CD4-positive, alpha-beta T cell (primary cell): ENCODE results near the gene NTN4. TPM values are rescaled to one million over a fixed set of nuclear protein-coding genes. Genes with fewer than 3 reads are reported as not detected.

Experiments
- ATAC-seq: fragments of 200-7000 bp; cut with Tn5 transposase; one replicate; pipeline ENCODE4 v1.10.0; 2022; ENCODE audit warnings: mild to moderate bottlenecking; ENCODE audit not compliant: poor library complexity
- CTCF ChIA-PET: fragments of 350-600 bp; sonication (Branson Sonifier 250); formaldehyde crosslinking; loops from one replicate; lab custom pipeline; 2021; ENCODE audit warnings: antibody characterized with exemption, inconsistent platforms; lab: Charles Lee
- POLR2A ChIA-PET: fragments of 350-600 bp; sonication (Branson Sonifier 250); formaldehyde crosslinking; loops from one replicate; lab custom pipeline; 2021; ENCODE audit warnings: antibody characterized with exemption, inconsistent platforms; lab: Charles Lee
- DNase-seq, 14 experiments: peaks; one replicate each; pipeline ENCODE4 v3.0.0-alpha.2; 2013 to 2020; ENCODE audit warnings: mixed read lengths in 2 of 14
- H3K27ac ChIP-seq, 2 donors: one replicate each; pipeline versions ENCODE4 v1.5.1 to v1.7.0; 2013; ENCODE audit warnings: low read length in 2 of 2, low read depth in 1 of 2, mild to moderate bottlenecking in 1 of 2
- H3K27me3 ChIP-seq, 2 experiments: 1 replicate in 1 of 2; 2 replicates in 1 of 2; pipeline versions ENCODE4 v1.6.1 to v1.7.0; 2013; ENCODE audit warnings: low read length in 2 of 2, control low read depth in 1 of 2, mild to moderate bottlenecking in 1 of 2, moderate library complexity in 1 of 2; ENCODE audit not compliant: insufficient read depth in 2 of 2, control insufficient read depth in 1 of 2
- H3K36me3 ChIP-seq: one replicate; pipeline ENCODE4 v1.6.1; 2013; ENCODE audit warnings: low read length, control low read depth; ENCODE audit not compliant: insufficient read depth
- H3K4me1 ChIP-seq: one replicate; pipeline ENCODE4 v1.6.1; 2013; ENCODE audit warnings: low read length, control low read depth; ENCODE audit not compliant: insufficient read depth
- H3K4me3 ChIP-seq: one replicate; pipeline ENCODE4 v1.5.1; 2013; ENCODE audit warnings: mild to moderate bottlenecking, low read length, moderate library complexity
- H3K9me3 ChIP-seq, 2 experiments: 1 replicate in 1 of 2; 2 replicates in 1 of 2; pipeline versions ENCODE4 v1.6.1 to v1.7.0; 2013; ENCODE audit warnings: low read length in 2 of 2, mild to moderate bottlenecking in 2 of 2, control low read depth in 1 of 2, moderate library complexity in 1 of 2; ENCODE audit not compliant: control insufficient read depth in 1 of 2, insufficient read depth in 1 of 2
- H3K27ac Mint-ChIP-seq: one replicate; pipeline ENCODE4 v1.8.0; 2020; ENCODE audit warnings: mixed read lengths
- H3K27me3 Mint-ChIP-seq: one replicate; pipeline ENCODE4 v1.8.0; 2021; ENCODE audit warnings: mixed read lengths
- H3K36me3 Mint-ChIP-seq: one replicate; pipeline ENCODE4 v1.8.0; 2021; ENCODE audit warnings: low read depth, mixed read lengths
- H3K4me1 Mint-ChIP-seq: one replicate; pipeline ENCODE4 v1.8.0; 2021; ENCODE audit warnings: low read depth, mixed read lengths
- H3K4me3 Mint-ChIP-seq: one replicate; pipeline ENCODE4 v1.8.0; 2020; ENCODE audit warnings: mild to moderate bottlenecking, mixed read lengths
- H3K9me3 Mint-ChIP-seq: one replicate; pipeline ENCODE4 v1.8.0; 2020; ENCODE audit warnings: mixed read lengths
- CTCF ChIP-seq: fragments of 200-600 bp; IDR thresholded peaks from one replicate; pipeline ENCODE4 v1.8.0; 2022; ENCODE audit warnings: antibody characterized with exemption, mild to moderate bottlenecking
- intact Hi-C, 2 experiments: fragments of 100-400 bp; cut with DNase I in 1 of 2; cut with micrococcal nuclease in 1 of 2; formaldehyde crosslinking; loops; one replicate each; pipeline versions ENCODE4 v1.15.1 to v1.9.0; 2023 to 2025; cut with DNase I, micrococcal nuclease
- total RNA-seq, 174 experiments: library from RNA in 2 of 174; stranded (reverse) in 2 of 174; gene quantifications; one replicate each; pipeline ENCODE4 v1.2.3 and lab custom pipeline; 2021 to 2026

NTN4 gene
- total RNA-seq, 2 experiments from 2014 or later, result 0.47 to 0.71 TPM

GRCh38 chr12:95613021-95613420 is 177.5 kb downstream of the NTN4 start:
- Mint-ChIP-seq H3K4me1 (no peaks in the 10 kb centered on the region), H3K9me3 (no peaks in the 10 kb centered on the region), H3K27ac (no peak overlapping the region), H3K36me3 (no peaks in the 10 kb centered on the region), H3K4me3 (no peak overlapping the region), H3K27me3 (peaks cover 9% of the 10 kb centered on the region)
- ATAC-seq, result no peak
- Histone ChIP-seq H3K4me1 (no peaks in the 10 kb centered on the region), H3K27me3 (no peaks in the 10 kb centered on the region), H3K27ac (no peak overlapping the region), H3K9me3 (no peaks in the 10 kb centered on the region), H3K36me3 (no peaks in the 10 kb centered on the region), H3K4me3 (no peak overlapping the region)
- DNase-seq, result no peak
- ChIA-PET CTCF (no interaction called here), POLR2A (no interaction called here)
- intact Hi-C loops, result no loop called here
- no peak for TF ChIP-seq CTCF

DNA sequence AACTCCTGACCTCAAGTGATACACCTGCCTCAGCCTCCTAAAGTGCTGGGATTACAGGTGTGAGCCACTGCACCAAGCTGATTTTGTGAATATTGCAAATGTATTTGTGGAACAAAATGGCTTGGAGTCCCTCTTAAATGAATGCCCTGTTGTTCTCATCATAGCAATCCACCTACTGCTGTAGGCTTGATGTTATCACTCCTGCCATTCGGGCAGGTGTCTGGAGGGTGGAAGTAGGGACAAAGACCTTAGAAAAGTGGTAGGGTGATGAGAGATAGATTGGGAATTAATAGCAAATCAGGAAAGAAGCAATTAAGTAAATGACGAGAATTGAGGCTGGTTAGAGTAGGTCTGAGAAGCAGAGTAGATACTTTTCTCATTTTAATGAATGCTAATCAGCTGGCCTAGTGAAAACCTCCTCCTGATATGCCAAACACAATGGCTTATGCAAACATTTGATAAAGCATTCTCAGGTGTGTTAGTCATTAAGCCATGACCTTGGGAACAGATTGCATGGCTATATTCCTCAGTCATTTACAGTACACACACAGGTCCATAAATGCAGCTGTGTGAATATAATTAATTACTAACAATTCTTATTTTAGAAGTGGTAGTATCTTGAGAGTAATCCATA is 178.8 kb downstream of the NTN4 start:
- no peak overlapping the region for H3K27ac Mint-ChIP-seq
- H3K36me3 ChIP-seq, result no peaks in the 10 kb centered on the region
- DNase-seq, result no peak
- H3K4me3 ChIP-seq, result no peak overlapping the region
- no peaks in the 10 kb centered on the region for H3K4me1 Mint-ChIP-seq
- no peak for ATAC-seq
- no peak overlapping the region for H3K4me3 Mint-ChIP-seq
- no peak for TF ChIP-seq CTCF
- no peaks in the 10 kb centered on the region for H3K9me3 ChIP-seq
- peaks cover 7% of the 10 kb centered on the region for H3K27me3 Mint-ChIP-seq
- intact Hi-C loops, result no loop called here
- no peaks in the 10 kb centered on the region for H3K9me3 Mint-ChIP-seq
- CTCF ChIA-PET, result no interaction called here
- H3K27me3 ChIP-seq, result no peaks in the 10 kb centered on the region
- no peak overlapping the region for H3K27ac ChIP-seq
- POLR2A ChIA-PET, result no interaction called here
- H3K4me1 ChIP-seq, result no peaks in the 10 kb centered on the region
- no peaks in the 10 kb centered on the region for H3K36me3 Mint-ChIP-seq

DNA sequence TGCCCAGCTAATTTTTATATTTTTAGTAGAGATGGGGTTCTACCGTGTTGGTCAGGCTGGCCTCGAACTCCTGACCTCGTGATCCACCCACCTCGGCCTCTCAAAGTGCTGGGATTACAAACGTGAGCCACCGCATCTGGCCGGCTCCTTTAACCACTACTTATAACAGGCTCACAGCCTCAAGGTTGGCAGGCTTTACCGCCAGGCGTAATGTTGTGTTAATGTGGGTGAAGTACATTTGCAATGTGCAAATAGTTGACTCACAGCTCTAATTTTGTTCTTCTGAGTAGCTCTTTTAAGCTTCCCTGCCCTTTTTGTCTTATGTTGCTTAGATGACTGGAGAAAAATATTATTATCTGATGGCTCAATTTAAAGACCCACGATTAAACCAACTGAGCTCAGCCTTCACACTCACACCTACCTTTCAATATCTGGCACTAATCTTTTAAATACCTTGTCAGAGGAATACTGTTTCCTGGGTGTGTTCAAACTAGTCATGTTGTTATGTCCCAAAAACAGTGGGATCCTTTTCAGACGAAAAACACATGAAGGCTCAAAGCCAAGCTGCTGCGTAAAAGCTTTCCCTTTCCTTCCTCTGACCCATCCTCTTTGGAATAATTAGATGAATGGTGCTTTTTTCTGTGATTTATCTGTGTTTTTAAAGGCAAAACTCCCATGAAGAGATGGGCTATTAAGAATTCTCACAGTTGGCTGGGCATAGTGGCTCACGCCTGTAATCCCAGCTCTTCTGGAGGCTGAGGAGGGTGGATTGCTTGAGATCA is 182.1 kb downstream of the NTN4 start:
- Mint-ChIP-seq H3K27me3 (no peaks in the 10 kb centered on the region), H3K4me3 (no peak overlapping the region), H3K27ac (no peak overlapping the region), H3K36me3 (no peaks in the 10 kb centered on the region), H3K9me3 (no peaks in the 10 kb centered on the region), H3K4me1 (no peaks in the 10 kb centered on the region)
- Histone ChIP-seq H3K27ac (no peak overlapping the region), H3K9me3 (no peaks in the 10 kb centered on the region), H3K36me3 (no peaks in the 10 kb centered on the region), H3K4me1 (no peaks in the 10 kb centered on the region), H3K4me3 (no peak overlapping the region), H3K27me3 (no peaks in the 10 kb centered on the region)
- ChIA-PET POLR2A (no interaction called here), CTCF (no interaction called here)
- no peak for TF ChIP-seq CTCF
- ATAC-seq (no peak), DNase-seq (no peak)
- intact Hi-C loops, result no loop called here

Other genes with a start within 250 kb of the NTN4 start
- 1 to 10 TPM; 1.3 to 1.5 TPM for gene USP44, start 239.3 kb downstream of the NTN4 start, total RNA-seq
- gene SNRPF, start 68.2 kb upstream of the NTN4 start, total RNA-seq, result 10 to 100 TPM; 40.9 to 44.0 TPM
- gene CCDC38, start 151.8 kb upstream of the NTN4 start, total RNA-seq, result under 1 TPM in 1 of 2 experiments, not detected in 1; 0.11 TPM
- under 1 TPM; 0.78 to 0.91 TPM for gene AMDHD1, start 152.6 kb upstream of the NTN4 start, total RNA-seq
- gene HAL, start 205.6 kb upstream of the NTN4 start, total RNA-seq, result under 1 TPM; 0.25 to 0.95 TPM
- 10 to 100 TPM; 43.0 to 44.0 TPM for gene LTA4H, start 244.8 kb upstream of the NTN4 start, total RNA-seq